Suprapubic skin (tissue), 4 donors: ENCODE data around the gene CLDN34. TPM values are rescaled to one million over a fixed set of nuclear protein-coding genes. Genes with fewer than 3 reads are reported as not detected.
A peak's percentile ranks its signal among the peaks of the same experiment; 100 is the strongest.

Experiments
- DNase-seq, 2 donors: peaks; one replicate each; pipeline ENCODE4 v3.0.0-alpha.2; 2019; ENCODE audit warnings: low spot score in 2 of 2
- H3K27ac ChIP-seq: fragments of 200-600 bp; sonication (generic); one replicate; pipeline ENCODE4 v1.5.1; 2019
- H3K27me3 ChIP-seq: fragments of 200-600 bp; sonication (generic); one replicate; pipeline ENCODE4 v1.5.1; 2019
- H3K36me3 ChIP-seq: fragments of 200-600 bp; sonication (generic); one replicate; pipeline ENCODE4 v1.5.1; 2019
- H3K4me1 ChIP-seq: fragments of 200-600 bp; sonication (generic); one replicate; pipeline ENCODE4 v1.5.1; 2019
- H3K4me3 ChIP-seq: fragments of 200-600 bp; sonication (generic); one replicate; pipeline ENCODE4 v1.5.1; 2019; ENCODE audit warnings: mild to moderate bottlenecking
- H3K9me3 ChIP-seq: fragments of 200-600 bp; sonication (generic); one replicate; pipeline ENCODE4 v1.5.1; 2019
- CTCF ChIP-seq, 2 donors: fragments of 200-600 bp in 1 of 2; fragments of 450-650 bp in 1 of 2; sonication (generic) in 1 of 2; IDR thresholded peaks; one replicate each; pipeline ENCODE4 v1.5.1; 2016 to 2019; ENCODE audit warnings: antibody characterized with exemption in 2 of 2, mild to moderate bottlenecking in 1 of 2, moderate library complexity in 1 of 2
- EP300 ChIP-seq: sonication (generic); formaldehyde crosslinking; IDR thresholded peaks from one replicate; pipeline ENCODE4 v1.6.1; 2017; ENCODE audit warnings: antibody characterized with exemption
- POLR2A ChIP-seq, 2 donors: fragments of 450-650 bp; IDR thresholded peaks; one replicate each; pipeline ENCODE4 v1.6.1; 2017; ENCODE audit warnings: antibody characterized with exemption in 2 of 2, mild to moderate bottlenecking in 2 of 2, moderate library complexity in 2 of 2
- POLR2AphosphoS5 ChIP-seq, 3 donors: sonication (generic); formaldehyde crosslinking; IDR thresholded peaks; one replicate each; pipeline ENCODE4 v1.6.1; 2017; ENCODE audit warnings: antibody characterized with exemption in 3 of 3
- WGBS: methylation state at CpG from one replicate; pipeline ENCODE4 v1.1.5; 2018; 5-methylcytosine and 5-hydroxymethylcytosine counted together
- total RNA-seq, 4 donors: library from RNA; depleted of rRNA; stranded (reverse); fragments of >200 nt; gene quantifications; one replicate each; pipeline ENCODE4 v1.1.0, GENCODE V29; 2016

Gene CLDN34
- total RNA-seq, 4 donors from 2014 or later, result 1.1 to 2.3 TPM; not detected in 2

DNA sequence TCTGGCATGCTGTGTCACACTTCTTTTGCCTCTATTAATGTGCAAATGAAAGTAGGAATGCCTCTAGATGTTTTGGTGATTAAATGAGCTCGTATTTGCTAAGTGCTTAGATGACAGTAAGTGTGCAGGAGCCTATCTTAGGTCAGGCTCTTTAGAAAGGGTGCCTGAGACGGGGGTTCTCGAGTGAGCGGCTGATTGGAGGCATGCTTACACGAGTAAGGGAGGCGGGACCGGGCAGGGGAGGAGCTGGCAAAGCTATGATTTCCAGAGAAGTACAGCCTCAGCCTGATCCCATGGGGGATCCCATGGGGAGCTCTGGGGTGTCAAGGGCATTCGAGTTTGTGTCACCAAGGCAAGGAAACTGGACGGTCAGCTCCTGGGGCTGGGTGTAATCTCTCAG lies 44.8 kb downstream of the CLDN34 start:
- TF ChIP-seq CTCF (IDR thresholded peaks at IDR 0.05), result no peak
- TF ChIP-seq POLR2A (IDR thresholded peaks at IDR 0.05), result no peak
- TF ChIP-seq EP300, result no peak
- no peak for TF ChIP-seq POLR2AphosphoS5 (IDR thresholded peaks at IDR 0.05)
- Histone ChIP-seq H3K9me3 (no peaks in the 10 kb centered on the region), H3K4me1 (peaks cover 2% of the 10 kb centered on the region), H3K27ac (no peak overlapping the region), H3K36me3 (no peaks in the 10 kb centered on the region), H3K4me3 (no peak overlapping the region), H3K27me3 (no peaks in the 10 kb centered on the region)
- DNase-seq, result no peak
- WGBS, result 38% methylated on average over 9 of the region's 9 CpGs

DNA sequence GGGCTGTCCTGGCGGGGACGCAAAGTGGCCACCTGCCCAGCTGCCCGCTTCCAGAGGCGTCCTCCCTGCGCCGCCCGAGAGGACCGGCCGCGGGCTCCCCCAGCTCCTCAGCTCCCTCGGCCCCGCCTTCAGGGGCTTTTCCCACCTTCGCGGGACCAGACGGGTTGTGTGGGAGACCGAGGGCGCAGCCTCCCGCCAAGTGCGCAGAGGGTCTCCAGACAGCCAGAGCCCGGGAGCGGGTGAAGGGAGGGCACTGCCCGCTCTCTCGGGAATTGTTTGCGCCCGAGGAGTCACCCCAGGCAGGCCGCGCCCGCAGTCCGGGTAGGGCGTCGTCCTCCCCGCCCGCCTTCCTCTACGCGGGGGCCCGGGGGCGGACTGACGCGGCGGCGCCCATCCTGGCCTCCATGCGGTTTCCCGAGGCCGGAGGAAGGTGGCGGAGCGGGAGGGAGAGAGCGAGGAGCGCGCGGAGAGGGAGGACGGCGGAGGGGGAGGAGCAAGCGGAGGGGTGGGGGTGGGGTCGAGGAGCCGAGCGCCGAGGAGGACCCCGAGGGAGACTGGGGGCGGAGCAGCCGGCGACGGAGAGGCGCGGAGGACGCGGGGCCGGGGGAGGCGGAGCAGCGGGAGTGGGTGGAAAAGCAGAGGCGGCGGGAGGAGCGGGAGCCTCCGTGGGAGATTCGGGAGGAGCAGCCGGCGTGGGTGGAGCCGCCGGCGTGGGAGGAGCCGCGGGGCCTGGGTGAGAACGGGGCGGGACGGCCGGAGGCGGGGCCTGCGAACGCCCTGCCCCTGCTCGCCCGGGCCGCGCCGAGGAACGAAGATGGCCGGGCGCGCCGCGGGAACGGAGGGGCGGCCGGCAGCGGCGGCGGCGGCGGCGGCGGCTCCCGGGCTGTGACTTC lies 47.5 kb downstream of the CLDN34 start:
- Histone ChIP-seq H3K4me1 (peaks cover 9% of the 10 kb centered on the region), H3K27me3 (no peaks in the 10 kb centered on the region)

DNA sequence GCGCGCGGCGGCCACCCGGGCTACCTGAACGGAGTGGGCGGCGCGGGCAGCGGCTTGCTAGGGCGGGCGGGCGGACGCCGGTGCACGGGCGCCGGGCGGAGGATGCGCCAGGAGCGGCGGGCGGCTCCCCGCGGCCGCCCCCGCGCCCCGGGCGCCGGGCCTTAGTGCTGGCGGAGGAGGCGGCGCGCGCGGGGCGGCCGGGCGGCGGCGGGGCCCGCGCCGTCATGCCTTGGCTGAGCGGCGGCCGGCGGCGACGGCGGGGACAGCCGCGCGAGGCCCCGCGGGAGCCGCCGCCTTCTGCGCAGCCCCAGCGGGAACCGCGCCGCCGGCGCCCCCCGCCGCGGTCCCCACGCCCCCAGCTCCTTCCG lies 48.2 kb downstream of the CLDN34 start:
- Histone ChIP-seq H3K9me3 (no peaks in the 10 kb centered on the region), H3K4me3 (peak overlapping the region; percentile 53), H3K27ac (peak overlapping the region; percentile 77), H3K27me3 (no peaks in the 10 kb centered on the region), H3K36me3 (no peaks in the 10 kb centered on the region), H3K4me1 (peaks cover 9% of the 10 kb centered on the region)
- 24% methylated on average over 36 of the region's 71 CpGs for WGBS
- TF ChIP-seq POLR2A (IDR thresholded peaks at IDR 0.05), result no peak
- TF ChIP-seq EP300, result no peak
- TF ChIP-seq POLR2AphosphoS5 (IDR thresholded peaks at IDR 0.05), result no peak
- no peak for TF ChIP-seq CTCF (IDR thresholded peaks at IDR 0.05)
- DNase-seq, result no peak

More for the DNA sequence above, 47.5 kb downstream of the CLDN34 start:
- WGBS, result 42% methylated on average over 71 of the region's 110 CpGs
- Histone ChIP-seq H3K36me3 (no peaks in the 10 kb centered on the region), H3K27ac (peak overlapping the region; percentile 66), H3K9me3 (no peaks in the 10 kb centered on the region), H3K4me3 (peak overlapping the region; percentile 49)
- TF ChIP-seq POLR2A (IDR thresholded peaks at IDR 0.05) (peak in 1 of 2 donors; percentile 66), EP300 (no peak)
- peak; percentile 87 to 90 for DNase-seq

- peak overlapping the region; percentile 53 for H3K4me3 ChIP-seq
- TF ChIP-seq CTCF (IDR thresholded peaks at IDR 0.05) (no peak), POLR2AphosphoS5 (IDR thresholded peaks at IDR 0.05) (no peak), POLR2A (IDR thresholded peaks at IDR 0.05) (no peak)
- 33% methylated on average over 11 of the region's 87 CpGs for WGBS
- peak overlapping the region; percentile 77 for H3K27ac ChIP-seq
- DNase-seq, result peak; percentile 77 to 78
- no peaks in the 10 kb centered on the region for H3K27me3 ChIP-seq
- H3K36me3 ChIP-seq, result no peaks in the 10 kb centered on the region
- H3K4me1 ChIP-seq, result peaks cover 9% of the 10 kb centered on the region
- H3K9me3 ChIP-seq, result no peaks in the 10 kb centered on the region
Measured at GRCh38 chrX:10015723-10016518, 48.8 kb downstream of the CLDN34 start.

DNA sequence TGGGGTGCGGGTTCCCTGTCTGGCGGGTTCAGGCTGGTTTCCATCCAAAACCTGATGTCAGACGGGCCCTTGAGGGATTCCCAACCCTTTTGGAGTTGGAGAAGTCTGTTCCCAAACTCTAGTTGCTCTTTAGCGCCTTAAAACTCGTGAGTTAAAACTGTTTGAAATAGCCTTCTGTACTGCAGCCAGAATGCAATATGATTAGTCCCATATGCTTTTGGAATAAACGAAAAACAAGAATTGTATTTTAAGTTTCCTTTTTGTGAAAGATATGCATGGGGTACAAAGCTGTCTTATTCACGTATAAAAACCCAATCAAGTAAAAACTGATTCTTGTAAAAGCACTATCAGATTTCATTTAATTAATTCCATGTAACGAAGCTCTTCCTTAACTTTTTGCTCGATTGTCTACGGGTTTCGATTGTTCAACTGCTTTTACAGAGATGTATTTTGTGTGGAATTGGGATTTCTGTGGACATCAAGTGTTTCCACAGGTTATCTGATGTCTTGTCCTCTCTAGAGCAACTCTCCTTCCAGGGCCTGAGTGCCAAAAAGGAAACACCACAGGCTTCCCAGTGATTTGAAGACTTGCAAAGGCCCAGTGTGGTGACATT lies 49.5 kb downstream of the CLDN34 start:
- H3K36me3 ChIP-seq, result no peaks in the 10 kb centered on the region
- H3K27ac ChIP-seq, result peak overlapping the region; percentile 77
- no peaks in the 10 kb centered on the region for H3K27me3 ChIP-seq
- DNase-seq, result no peak
- H3K4me3 ChIP-seq, result peak overlapping the region; percentile 53
- H3K9me3 ChIP-seq, result no peaks in the 10 kb centered on the region
- TF ChIP-seq POLR2A (IDR thresholded peaks at IDR 0.05), result no peak
- TF ChIP-seq EP300, result no peak
- no peak for TF ChIP-seq CTCF (IDR thresholded peaks at IDR 0.05)
- no peak for TF ChIP-seq POLR2AphosphoS5 (IDR thresholded peaks at IDR 0.05)
- 61% methylated on average over 9 of the region's 11 CpGs for WGBS
- peaks cover 12% of the 10 kb centered on the region for H3K4me1 ChIP-seq
